Amniotic stem cell (primary cell): ENCODE data around the gene VPS72.

Experiments used
- DNase-seq: peaks from one replicate; lab custom pipeline; 2025; lab: John Stamatoyannopoulos, UW

VPS72 gene

DNA sequence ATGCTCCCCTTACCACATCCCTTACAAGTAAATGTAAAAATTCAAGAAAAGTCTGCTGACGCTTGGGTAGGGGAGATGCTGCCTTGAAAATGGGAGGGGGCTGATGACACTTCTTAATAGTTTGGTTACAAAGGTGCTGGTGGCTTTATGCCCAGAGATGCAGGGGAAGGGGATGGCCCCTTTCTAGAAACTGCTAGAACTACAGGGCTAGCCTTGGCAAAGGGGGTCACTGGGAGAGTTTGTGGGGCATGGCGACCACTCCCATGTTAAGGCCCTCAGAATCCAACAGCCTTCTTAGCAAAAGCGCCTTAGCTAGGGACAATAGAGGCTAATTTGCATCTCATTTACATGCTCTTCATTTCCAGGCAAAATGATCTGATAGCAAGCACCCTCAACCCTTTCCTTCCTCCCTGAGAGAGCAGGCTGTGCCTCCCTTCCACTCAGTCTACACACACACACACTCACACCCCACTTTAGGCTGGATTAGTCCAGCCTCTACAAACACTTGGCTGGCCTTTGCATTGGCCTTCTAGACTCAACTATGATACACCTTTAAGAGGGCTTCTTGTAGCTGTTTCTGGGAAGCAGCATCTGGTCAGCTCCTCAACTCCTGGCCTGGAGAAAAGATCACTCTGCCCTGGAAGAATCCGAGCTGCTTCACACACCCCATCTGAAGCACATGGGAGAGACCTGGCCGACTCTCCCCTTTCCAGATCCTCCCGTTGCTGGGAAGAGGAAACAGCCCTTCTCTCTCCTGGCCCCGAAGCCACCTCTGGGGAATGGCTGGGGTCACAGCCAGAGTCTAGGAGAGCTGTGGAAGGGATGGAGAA lies 45.3 kb downstream of the VPS72 start:
- no peak for DNase-seq

DNA sequence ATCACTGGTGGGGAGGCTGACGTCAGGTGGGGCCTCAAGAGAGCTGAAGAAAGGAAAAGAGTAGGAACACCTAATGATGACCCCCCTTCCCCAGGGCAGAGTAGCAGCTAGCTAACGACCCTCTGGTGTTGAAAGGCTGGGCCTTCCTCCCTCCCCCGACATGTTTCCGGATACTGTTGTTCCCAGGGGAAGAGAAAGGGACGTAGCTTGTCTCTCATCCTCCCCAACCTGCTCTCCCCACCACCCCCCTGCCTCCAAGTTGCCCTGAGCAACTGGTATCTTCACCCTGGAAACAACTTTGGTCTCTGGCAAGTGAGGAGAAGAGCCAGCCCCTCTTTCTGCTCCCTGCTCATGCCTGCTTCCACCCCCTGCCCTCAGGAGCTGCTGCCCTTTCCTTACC lies 46.0 kb downstream of the VPS72 start:
- DNase-seq: no peak

DNA sequence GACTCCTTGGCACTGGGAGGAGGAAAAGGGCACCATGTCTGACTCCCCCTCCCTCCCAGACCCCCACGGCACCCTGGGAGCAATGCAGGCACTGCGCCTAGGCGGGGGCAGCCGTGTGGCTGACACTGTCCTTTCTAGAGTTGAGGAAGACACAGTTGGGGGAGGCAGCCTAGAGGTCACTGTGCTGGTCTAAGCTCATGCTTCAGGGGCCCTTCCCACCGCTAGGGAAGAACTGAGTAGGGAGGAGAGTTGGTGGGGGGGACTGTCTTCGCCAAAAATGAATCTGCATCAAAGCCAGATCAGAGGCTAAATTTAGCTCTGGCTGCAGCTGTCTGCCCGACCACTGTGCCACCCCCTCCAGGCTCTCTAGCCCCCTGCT lies 47.0 kb downstream of the VPS72 start:
- DNase-seq: no peak

DNA sequence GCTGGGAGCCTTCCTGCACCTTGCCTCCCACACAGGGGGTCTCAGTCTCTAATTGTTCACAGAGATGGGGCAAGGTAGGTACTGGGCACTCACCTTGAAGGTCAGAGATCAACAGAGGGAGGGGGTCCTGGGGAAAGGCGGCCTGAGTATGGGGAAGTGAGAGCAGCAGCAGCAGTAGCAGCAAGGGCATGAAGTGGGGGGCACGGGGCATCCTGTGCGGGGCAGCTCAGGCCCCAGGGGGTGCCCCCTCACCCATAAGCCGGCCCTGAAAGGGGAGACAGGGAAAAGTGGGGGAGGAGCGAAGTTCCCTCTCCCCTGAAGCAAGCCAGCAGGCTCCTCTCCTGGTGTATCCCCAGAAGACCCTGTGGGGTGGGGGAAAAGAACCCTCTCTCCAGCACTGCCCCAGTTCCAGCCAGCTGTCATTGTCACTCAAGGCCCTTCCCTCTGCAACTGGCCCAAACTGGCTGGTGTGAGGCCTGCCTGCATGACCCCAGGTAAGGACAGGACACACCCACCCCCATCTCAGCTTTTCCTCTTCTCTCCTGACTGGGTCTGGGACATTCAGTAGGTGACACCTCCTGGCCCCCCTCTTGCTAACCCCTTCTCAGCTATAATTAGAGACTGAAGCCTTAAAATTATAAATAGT lies 47.5 kb downstream of the VPS72 start:
- no peak for DNase-seq

DNA sequence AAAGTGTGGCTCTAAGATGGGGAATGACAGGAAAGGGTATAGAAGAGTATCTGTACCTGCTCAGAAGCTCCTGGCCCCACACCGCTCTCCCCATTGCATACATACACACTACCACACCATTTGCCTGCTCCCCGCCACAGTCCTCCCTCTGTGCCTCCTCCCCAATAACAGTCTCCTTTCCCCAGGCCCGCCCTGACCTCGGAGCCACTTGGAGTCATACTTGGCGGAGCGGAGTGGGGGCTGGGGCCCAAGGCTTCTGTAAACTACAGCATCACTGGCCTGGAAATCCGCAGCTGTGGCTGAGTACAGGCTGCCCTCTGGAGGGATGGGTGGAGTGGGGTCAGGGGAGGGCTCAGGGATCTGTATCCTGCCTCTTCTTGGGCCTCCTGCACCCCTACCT lies 52.2 kb downstream of the VPS72 start:
- no peak for DNase-seq

DNA sequence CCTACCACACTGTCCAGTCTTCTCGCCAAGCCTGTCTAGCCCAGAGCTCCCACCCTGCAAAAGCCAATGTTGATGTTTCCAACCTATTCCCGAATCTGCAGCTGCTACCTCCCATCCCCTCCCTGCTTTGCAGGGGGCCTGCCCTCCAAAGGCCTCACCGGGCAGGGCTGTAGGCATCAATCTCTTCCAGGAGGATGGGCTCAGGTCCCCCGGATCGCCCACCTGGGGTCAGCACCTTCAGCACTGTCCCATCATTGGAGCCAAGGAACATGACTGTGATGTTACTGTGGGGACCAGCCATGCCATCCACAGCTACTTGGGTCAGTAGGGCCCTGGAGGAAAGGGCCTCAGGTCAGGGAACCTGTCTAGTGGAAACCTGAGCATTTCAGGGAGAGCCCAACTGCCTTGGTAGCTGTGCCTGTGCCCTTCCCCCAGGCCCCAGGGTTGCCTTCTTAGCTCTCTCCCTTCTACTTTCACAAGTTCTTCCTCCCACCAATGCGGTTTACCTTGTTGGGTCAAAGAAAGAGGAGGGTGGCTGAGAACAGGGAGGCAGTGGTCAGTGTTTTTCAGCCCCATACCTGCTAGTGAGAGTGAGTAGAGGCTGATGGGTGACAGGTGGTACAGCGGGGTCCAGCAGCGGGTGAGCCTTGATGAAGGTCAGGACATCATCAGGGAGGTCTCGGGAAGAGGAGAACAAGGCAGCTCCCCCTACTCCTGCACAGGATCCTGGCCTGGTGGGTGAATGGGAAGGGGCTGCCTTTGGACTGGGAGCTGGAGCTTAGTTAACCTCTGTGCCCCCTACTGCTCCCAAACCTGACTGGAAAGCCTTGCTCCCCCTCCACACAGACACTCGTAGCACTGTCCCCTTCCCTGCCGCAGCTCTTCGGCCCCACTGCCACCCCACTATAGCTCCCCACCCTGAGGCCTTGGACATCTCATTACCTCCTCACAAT lies 54.3 kb downstream of the VPS72 start:
- DNase-seq: no peak

DNA sequence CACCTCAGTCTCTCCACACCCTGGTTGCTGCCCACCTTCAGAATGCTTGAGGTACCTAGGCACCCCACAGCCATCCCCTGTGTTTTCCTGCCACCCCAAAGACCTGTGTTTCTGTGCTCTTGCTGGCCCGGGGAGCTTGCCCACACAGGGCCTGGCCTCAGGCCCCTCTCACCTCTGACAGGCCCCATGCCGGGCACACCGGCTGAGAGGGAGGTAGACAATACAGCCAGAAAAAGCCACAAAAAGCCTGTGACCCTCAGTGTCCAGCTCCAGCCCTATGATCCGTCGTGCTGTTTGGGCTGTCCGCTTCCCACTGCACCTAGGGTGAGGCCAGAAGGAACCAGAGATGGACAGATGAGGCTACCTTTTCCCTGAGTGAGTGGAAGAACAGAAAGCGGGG lies 55.0 kb downstream of the VPS72 start:
- no peak for DNase-seq

DNA sequence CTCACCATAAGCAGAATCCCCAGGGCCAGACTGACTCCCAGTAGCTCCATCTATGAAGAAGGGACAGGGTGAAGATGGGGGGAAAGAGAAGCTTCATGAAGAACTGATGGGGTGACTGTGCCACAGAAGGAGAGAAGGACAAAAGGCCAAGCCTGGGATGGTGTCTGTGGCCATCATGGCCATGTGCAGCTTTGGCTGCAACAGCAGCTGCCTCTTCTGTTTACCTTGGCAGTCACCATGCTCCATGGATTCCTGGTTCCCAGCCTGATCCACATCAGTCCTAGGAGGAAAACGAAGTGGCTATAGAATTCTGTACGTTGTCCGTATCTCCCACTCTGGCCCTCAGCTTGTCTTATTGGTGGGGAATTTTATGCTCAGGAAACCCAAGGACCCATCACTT lies 55.6 kb downstream of the VPS72 start:
- no peak for DNase-seq

DNA sequence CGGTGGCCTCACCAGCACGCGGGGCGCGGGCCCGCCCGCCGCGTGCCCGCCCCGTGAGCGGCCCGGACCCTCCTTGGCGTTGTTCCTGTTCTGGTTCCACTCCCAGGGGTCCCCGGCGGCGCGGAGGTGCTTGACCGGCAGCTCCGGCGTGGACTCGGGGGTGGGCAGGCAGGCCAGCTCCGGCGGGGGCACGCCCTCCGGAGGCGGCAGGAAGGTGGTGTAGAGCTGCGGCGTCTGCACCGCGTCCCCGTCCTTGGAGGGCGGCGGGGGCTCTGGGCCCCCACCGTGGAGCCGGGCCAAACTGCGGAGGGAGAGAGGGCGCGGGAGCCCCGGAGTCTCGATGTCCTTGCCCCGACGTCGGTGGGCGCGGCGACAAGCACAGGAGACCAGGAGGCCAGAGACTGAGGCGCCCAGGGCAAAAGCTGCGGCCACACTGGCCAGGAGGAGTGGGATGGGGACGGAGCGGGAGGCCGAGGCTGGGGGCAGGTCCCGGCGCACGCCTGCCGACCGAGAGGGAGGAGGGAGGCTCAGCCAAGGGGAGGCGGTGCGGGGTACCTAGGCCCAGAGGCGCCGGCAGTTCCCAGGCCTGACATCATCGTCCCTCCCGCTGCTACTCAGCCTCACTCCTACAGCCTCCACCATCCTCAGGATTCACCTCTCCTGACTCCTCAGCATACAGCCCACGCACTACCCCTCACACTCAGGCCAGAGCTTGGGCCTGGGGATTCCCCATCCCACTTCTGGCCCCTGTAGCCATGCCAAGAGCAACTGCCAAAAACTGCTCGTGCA lies 56.8 kb downstream of the VPS72 start:
- DNase-seq: no peak

DNA sequence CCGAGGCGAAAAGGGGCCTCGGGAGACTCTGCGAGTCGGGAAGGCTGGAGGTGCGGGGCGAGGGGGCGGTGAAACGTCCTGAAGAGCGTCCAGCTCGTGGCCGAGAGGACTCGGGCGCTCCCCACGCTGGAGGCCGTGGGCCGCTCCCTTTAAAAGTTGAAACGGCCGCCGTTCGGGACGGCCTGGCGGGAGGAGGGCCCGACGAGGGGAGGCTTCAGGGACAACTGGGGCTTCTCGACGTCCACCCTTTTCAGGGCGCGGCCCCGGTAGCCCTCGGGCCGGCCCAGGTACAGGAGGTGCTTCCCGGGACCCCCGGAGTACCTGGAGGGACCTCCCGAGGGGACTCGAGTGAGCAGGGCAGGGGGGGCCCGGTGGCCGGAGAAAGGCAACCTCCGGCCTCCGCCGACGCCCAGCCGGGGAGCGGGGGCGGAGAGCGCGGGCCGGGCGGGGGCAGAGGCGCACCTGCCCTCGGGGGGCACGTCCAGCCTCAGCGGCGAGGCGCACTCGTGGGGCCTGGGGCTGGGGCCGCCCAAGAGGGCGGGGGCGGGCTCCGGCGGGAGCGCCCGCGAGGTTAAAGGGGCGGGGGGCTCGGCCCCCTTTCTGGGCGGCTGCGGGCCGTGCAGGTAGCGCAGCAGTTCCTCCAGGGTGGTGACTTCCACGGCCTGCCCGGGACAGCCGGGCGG lies 57.5 kb downstream of the VPS72 start:
- no peak for DNase-seq

DNA sequence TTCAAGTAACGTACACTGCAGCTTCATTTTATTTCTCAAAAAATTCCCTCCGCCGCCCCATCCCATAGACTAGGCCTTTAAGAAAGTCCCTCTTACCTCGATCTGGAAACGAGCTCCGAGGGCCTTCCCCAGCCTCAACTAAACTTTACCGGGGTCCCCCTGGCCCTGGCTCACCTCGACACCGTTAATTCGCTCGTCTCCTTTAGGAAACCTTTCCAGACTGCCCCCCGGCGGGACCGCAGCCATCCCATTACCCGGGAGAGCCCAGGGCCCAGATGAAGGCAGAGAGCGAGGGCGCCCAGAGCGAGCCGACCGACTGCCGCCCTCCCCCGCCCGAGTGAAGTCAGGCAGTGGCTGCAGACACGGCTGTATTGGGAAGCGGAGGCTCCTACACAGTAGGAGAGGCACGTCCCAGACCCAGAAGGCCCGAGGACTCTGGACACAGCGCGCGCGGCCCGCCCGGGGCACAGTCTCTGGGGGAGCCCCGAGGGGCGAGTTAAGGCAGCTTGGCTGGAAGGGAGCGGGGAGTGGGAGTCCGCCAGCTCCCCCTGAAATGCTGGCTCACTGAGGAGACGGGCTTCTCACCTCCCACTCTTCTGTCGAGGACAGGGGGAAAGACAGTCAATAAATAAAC lies 58.2 kb downstream of the VPS72 start:
- no peak for DNase-seq

DNA sequence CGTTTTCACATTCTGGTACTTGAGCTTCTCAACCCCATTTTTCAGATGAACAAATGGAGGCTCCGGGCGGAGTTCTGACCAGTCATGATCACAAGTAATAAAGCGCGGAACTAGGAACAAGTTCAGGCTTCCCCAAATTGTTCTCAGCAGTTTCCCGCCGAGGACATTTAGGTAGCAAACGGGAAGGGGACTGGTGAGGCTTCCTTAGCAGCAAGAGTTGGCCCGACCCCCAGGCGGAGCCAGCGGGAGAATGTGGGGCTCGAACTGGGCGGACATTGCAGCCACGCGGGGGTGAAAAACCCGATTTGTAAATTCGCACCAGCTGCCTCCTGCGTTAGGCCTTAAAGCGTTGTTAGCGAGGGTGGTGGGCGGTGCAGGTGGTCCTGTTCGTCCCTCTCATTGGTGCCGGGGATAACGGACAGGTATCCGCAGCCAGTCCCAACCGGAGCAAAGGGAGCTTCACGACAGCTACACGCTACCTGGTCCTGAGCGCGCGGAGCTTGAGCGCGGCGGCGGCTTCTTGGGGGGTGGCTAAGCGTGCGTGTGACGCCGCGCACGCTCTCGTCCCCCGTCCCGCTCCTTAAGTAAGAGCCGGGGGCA lies 58.9 kb downstream of the VPS72 start:
- no peak for DNase-seq

DNA sequence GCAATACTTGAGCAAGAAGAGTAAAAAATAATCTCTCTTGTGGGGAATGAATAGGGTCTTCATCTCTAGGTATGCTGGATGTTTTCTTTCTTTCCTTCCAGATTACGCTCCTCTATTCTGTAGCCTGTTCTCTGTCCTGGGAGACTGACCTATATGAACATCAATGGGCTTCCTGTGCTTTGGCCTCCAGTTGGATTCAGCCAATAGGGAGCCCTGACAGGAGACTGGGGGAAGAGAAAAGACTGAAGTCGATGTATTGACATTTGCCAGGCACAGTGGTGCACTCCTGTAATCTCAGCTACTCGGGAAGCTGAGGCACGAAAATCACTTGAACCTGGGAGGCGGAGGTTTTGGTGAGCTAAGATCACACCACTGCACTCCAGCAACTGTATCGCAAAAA lies 61.2 kb downstream of the VPS72 start:
- no peak for DNase-seq
